ENCODE measurements around the gene LMOD1. TPM values are rescaled to one million over a fixed set of nuclear protein-coding genes. Genes with fewer than 3 reads are reported as not detected.

LMOD1 gene
- total and polyA plus RNA-seq, 2 donors (not counting 1 experiment from before 2014, with no cell fraction given) = not detected

- POLR2A ChIA-PET = no interaction called here
- TF ChIP-seq CTCF (IDR thresholded peaks at IDR 0.05) (no peak), EZH2 (IDR thresholded peaks at IDR 0.05; ENCODE audit: borderline replicate concordance, insufficient read depth, low read depth, low read length, poor library complexity, severe bottlenecking) (no peak)
Observed at GRCh38 chr1:201904579-201904978, 41.8 kb downstream of the LMOD1 start.

GRCh38 chr1:201903135-201903534 lies 43.2 kb downstream of the LMOD1 start:
- no peaks in the 10 kb centered on the region for H3K36me3 ChIP-seq (replicated peaks in 1 of 2; ENCODE audit: control extremely low read depth in 1 of 2, control insufficient read depth in 1 of 2, extremely low read depth in 1 of 2, insufficient read depth in 2 of 2, low read length in 1 of 2)
- CTCF ChIA-PET = no interaction called here
- no peak overlapping the region for H3K4me3 ChIP-seq (ENCODE audit: control extremely low read depth in 1 of 5, extremely low read depth in 1 of 5, insufficient read depth in 1 of 5, low read depth in 2 of 5, low read length in 4 of 5)
- H3K9ac ChIP-seq (ENCODE audit: low read length) = no peak overlapping the region
- POLR2A ChIA-PET = no interaction called here
- no peaks in the 10 kb centered on the region for H3K79me2 ChIP-seq (ENCODE audit: control insufficient read depth, insufficient read depth, low read length)
- H3K27ac ChIP-seq (ENCODE audit: low read length in 2 of 2) = no peak overlapping the region
- no peak overlapping the region for H3K4me2 ChIP-seq (replicated peaks; ENCODE audit: low read depth, low read length, poor library complexity, severe bottlenecking)
- H2AFZ ChIP-seq (ENCODE audit: insufficient read depth, low read depth, low read length, poor library complexity, severe bottlenecking) = no peak overlapping the region
- TF ChIP-seq EZH2 (IDR thresholded peaks at IDR 0.05; ENCODE audit: borderline replicate concordance, insufficient read depth, low read depth, low read length, poor library complexity, severe bottlenecking) (no peak), CTCF (IDR thresholded peaks at IDR 0.05) (no peak)
- no peak overlapping the region for H3K27ac Mint-ChIP-seq
- H3K9me3 Mint-ChIP-seq (ENCODE audit: insufficient read depth) = no peaks in the 10 kb centered on the region
- intact Hi-C loops (cut with micrococcal nuclease) = no loop called here
- no peak for ATAC-seq (ENCODE audit: low read depth)
- H3K4me3 Mint-ChIP-seq = no peak overlapping the region
- H3K4me1 ChIP-seq (ENCODE audit: control insufficient read depth in 2 of 2, insufficient read depth in 2 of 2, low read length in 2 of 2) = no peaks in the 10 kb centered on the region
- no peaks in the 10 kb centered on the region for H3K27me3 ChIP-seq (replicated peaks in 1 of 4; ENCODE audit: control extremely low read depth in 1 of 4, control insufficient read depth in 3 of 4, insufficient read depth in 4 of 4, low read length in 3 of 4)
- H4K20me1 ChIP-seq (ENCODE audit: control insufficient read depth, insufficient read depth, low read length, poor library complexity, severe bottlenecking) = no peaks in the 10 kb centered on the region
- H3K4me1 Mint-ChIP-seq = no peaks in the 10 kb centered on the region
- no peak for DNase-seq
- WGBS (ENCODE audit: insufficient coverage) = 100% methylated on average over 4 of the region's 5 CpGs
- H3K27me3 Mint-ChIP-seq = peaks cover 14% of the 10 kb centered on the region
- H3K9me3 ChIP-seq (ENCODE audit: control extremely low read depth in 1 of 3, control insufficient read depth in 2 of 3, insufficient read depth in 1 of 3, low read length in 2 of 3) = no peaks in the 10 kb centered on the region

More at GRCh38 chr1:201904579-201904978, 41.8 kb downstream of the LMOD1 start:
- CTCF ChIA-PET = interaction anchor here (1.0 kb wide), 1 partner anchor 9 kb away, joined by 5 read pairs; no protein-coding TSS in a partner anchor
- no peak overlapping the region for H3K4me3 ChIP-seq (ENCODE audit: control extremely low read depth in 1 of 5, extremely low read depth in 1 of 5, insufficient read depth in 1 of 5, low read depth in 2 of 5, low read length in 4 of 5)
- Mint-ChIP-seq H3K27me3 (peaks cover 8% of the 10 kb centered on the region), H3K27ac (no peak overlapping the region), H3K9me3 (ENCODE audit: insufficient read depth) (no peaks in the 10 kb centered on the region), H3K4me1 (no peaks in the 10 kb centered on the region), H3K4me3 (no peak overlapping the region)
- 86% methylated on average over 4 of the region's 6 CpGs for WGBS (ENCODE audit: insufficient coverage)
- no peak for ATAC-seq (ENCODE audit: low read depth)
- no peaks in the 10 kb centered on the region for H3K79me2 ChIP-seq (ENCODE audit: control insufficient read depth, insufficient read depth, low read length)
- no peak overlapping the region for H3K27ac ChIP-seq (ENCODE audit: low read length in 2 of 2)
- no peaks in the 10 kb centered on the region for H3K36me3 ChIP-seq (replicated peaks in 1 of 2; ENCODE audit: control extremely low read depth in 1 of 2, control insufficient read depth in 1 of 2, extremely low read depth in 1 of 2, insufficient read depth in 2 of 2, low read length in 1 of 2)
- H2AFZ ChIP-seq (ENCODE audit: insufficient read depth, low read depth, low read length, poor library complexity, severe bottlenecking) = no peak overlapping the region
- H4K20me1 ChIP-seq (ENCODE audit: control insufficient read depth, insufficient read depth, low read length, poor library complexity, severe bottlenecking) = no peaks in the 10 kb centered on the region
- H3K4me1 ChIP-seq (ENCODE audit: control insufficient read depth in 2 of 2, insufficient read depth in 2 of 2, low read length in 2 of 2) = no peaks in the 10 kb centered on the region
- no peaks in the 10 kb centered on the region for H3K9me3 ChIP-seq (ENCODE audit: control extremely low read depth in 1 of 3, control insufficient read depth in 2 of 3, insufficient read depth in 1 of 3, low read length in 2 of 3)
- no peaks in the 10 kb centered on the region for H3K27me3 ChIP-seq (replicated peaks in 1 of 4; ENCODE audit: control extremely low read depth in 1 of 4, control insufficient read depth in 3 of 4, insufficient read depth in 4 of 4, low read length in 3 of 4)
- H3K9ac ChIP-seq (ENCODE audit: low read length) = no peak overlapping the region
- DNase-seq = no peak
- intact Hi-C loops (cut with micrococcal nuclease) = no loop called here
- H3K4me2 ChIP-seq (replicated peaks; ENCODE audit: low read depth, low read length, poor library complexity, severe bottlenecking) = no peak overlapping the region

All from B cell (primary cell).